Fibroblast of the aortic adventitia (primary cell): Measurements from ENCODE around the gene LRPAP1. TPM values are rescaled to one million over a fixed set of nuclear protein-coding genes. Genes with fewer than 3 reads are reported as not detected.
"Not testable (repeated sequence)": the region's sequence is repeated elsewhere in the genome, so short reads cannot be mapped to it uniquely, and the experiment has no call there.

ENCODE experiments used
- DNase-seq: peaks from one replicate; pipeline ENCODE4 v3.0.0-alpha.2; 2010; ENCODE audit warnings: low read depth
- H3K4me3 ChIP-seq: 2 replicates; pipeline ENCODE4 v1.5.1; 2011; ENCODE audit warnings: low read depth, mild to moderate bottlenecking, control low read depth, low read length, moderate library complexity
- total RNA-seq: library from RNA; depleted of rRNA; stranded (reverse); fragments of >200 nt; gene quantifications from 2 replicates; pipeline ENCODE4 v1.2.3, GENCODE V29; 2012; ENCODE audit warnings: low replicate concordance
- TF ChIP-seq, protein P1 (sequence below): IDR thresholded peaks from 2 replicates; pipeline ENCODE4 v1.5.1; 2011; ENCODE audit warnings: mild to moderate bottlenecking, low read length, control low read depth, inconsistent platforms; ENCODE audit not compliant: insufficient read depth

LRPAP1 gene
- total RNA-seq, 1 donor: 61.0 TPM

DNA sequence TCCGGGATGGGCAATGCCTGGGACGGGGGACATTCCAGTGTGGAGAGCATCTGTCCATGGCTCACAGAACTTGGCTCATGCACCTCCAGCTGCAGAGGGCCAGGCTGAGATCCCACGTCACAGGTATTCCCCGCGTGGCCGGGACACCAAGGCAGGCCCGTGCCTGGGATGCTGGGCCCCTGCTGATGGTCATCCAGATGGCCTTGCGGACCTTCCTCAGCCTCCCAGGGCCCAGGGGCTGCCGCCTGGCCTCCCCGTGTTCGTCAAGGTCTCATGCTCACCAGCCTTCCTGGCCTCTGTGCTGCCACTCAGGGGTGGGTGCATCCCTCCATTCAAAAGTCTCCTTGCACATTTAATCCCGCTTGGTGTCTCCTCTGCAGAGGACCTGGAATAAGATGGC, 40.9 kb upstream of the LRPAP1 start:
- TF ChIP-seq, protein P1, sequence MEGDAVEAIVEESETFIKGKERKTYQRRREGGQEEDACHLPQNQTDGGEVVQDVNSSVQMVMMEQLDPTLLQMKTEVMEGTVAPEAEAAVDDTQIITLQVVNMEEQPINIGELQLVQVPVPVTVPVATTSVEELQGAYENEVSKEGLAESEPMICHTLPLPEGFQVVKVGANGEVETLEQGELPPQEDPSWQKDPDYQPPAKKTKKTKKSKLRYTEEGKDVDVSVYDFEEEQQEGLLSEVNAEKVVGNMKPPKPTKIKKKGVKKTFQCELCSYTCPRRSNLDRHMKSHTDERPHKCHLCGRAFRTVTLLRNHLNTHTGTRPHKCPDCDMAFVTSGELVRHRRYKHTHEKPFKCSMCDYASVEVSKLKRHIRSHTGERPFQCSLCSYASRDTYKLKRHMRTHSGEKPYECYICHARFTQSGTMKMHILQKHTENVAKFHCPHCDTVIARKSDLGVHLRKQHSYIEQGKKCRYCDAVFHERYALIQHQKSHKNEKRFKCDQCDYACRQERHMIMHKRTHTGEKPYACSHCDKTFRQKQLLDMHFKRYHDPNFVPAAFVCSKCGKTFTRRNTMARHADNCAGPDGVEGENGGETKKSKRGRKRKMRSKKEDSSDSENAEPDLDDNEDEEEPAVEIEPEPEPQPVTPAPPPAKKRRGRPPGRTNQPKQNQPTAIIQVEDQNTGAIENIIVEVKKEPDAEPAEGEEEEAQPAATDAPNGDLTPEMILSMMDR: no peak
- no peak overlapping the region for H3K4me3 ChIP-seq
- DNase-seq: no peak

DNA sequence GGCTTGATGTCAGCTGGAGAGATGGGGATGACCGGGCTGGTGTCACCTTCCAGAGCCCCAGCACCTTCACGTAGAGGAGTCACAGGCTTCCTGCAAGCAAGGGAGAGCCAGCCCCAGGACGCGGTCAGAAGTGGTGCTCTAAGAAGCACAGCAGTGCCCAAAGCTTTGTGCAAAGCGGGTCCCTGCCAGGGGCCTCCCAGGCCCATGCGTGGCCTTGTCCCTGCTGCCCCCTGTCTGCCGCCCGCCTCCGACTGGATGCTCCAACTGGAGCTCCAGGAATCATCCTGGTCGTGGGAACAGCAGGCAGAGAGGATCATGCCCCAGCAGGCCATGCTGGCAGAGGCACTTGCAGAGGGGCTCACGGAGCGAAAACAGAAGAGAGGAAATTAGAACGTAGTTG, 40.1 kb upstream of the LRPAP1 start:
- DNase-seq: no peak
- TF ChIP-seq, protein P1: no peak

DNA sequence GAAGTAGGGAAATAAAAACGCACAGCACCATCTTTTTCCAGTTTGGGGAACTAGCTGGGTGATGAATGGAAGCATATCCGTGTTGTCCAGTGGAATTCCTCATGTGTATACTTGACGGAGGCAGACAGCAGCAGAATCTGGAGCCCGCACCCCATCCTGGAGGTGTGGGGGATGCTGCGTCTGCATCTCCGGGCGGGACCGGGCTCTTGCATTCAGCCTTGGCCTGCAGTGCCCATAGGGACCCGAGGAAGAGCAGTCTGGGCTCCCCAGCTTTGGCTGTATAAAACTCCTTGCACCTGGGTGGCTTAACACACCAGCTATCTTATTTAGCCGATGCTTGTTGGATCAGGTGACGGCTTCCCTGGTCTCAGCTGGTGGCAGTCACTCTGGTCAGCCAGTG, 39.7 kb upstream of the LRPAP1 start:
- no peak for DNase-seq
- no peak overlapping the region for H3K4me3 ChIP-seq
- TF ChIP-seq, protein P1: no peak

More for the DNA sequence above, 40.1 kb upstream of the LRPAP1 start:
- H3K4me3 ChIP-seq: no peak overlapping the region

DNA sequence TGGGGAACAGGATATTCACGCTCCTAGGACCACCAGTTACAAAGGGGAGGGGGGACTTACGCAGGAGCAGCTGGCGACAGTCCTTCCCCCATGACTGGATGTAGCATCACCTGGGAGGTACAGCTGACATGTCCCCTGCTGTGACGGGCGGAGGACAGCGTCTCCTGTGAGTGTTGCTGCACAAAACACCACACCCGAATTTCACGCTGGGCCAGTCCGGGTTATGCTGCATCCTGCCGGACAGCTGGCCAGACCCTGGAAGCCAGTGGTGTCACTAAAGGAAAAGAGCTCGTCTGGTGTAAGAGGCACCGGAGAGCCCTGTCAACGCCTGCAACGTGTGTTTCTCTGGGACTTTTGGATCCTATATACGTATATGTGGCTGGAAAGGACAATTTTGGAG, 38.7 kb upstream of the LRPAP1 start:
- DNase-seq, H3K4me3 ChIP-seq: not testable (repeated sequence)

DNA sequence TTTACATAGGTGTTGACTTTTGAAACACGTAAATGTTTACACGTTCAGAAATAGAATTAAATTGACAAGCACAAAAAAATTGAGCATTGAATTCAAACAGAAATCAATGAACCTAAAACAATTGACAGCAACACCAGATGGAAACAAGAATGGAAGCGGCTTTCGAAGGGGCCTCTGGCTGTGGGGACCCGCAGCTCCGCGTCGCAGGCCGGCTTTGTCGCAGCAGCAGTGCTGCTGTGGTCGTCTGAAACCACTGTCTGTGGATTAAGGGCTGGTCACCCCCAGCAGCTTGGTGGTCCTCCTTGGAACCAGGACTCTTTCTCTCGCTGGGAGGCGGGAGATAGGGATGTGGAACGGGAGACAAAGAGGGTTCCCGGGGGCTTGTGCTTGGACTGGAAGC, 37.4 kb upstream of the LRPAP1 start:
- not testable (repeated sequence) for H3K4me3 ChIP-seq, DNase-seq

DNA sequence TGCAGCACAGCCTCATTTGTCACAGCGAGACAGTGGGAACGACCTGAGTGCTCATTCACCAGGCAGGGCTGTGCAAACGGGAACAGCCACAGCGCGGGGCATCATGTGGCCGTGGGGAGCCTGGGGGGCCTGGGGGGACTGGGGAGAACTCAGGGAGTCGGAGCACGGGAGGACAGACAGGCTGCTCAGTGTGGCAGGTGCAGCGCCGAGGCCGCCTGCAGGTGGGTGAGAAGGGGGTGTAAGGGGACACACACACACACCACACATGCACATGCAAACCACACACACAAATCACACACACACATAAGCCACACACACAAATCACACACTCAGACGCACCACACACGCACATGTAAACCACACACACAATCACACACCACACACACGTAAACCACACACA, 34.5 kb upstream of the LRPAP1 start:
- H3K4me3 ChIP-seq, DNase-seq: not testable (repeated sequence)

DNA sequence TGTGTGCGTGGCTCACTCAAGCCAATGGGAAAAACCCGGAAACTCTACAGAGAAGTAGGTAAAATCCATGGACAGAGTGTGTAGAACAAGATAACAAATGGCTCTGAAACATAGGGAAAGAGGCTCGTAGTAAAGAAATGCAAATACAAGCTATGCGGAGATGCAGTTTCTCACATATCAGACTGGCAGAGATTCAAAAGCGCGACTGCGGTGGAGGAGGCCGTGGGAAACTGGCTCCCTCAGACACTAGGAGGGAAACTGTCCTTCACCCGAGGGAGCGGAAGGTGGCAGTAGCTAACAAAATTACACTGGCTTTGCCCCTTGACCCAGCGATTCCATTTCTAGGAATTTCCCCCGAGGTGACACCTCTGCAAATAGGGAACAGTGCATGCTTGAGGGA, 34.1 kb upstream of the LRPAP1 start:
- not testable (repeated sequence) for H3K4me3 ChIP-seq
- peak; percentile 2 for DNase-seq

DNA sequence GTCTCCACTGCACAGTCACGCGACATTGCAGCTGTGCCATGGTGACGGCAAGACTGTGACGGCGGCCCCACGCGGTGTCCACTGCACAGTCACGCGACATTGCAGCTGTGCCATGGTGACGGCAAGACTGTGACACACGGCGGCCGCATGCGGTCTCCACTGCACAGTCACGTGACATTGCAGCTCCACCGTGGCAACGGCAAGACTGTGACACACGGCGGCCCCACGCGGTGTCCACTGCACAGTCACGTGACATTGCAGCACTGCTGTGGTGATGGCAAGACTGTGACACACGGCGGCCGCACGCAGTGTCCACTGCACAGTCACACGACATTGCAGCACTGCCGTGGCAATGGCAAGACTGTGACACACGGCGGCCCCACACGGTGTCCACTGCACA, 32.7 kb upstream of the LRPAP1 start:
- H3K4me3 ChIP-seq, DNase-seq: not testable (repeated sequence)

DNA sequence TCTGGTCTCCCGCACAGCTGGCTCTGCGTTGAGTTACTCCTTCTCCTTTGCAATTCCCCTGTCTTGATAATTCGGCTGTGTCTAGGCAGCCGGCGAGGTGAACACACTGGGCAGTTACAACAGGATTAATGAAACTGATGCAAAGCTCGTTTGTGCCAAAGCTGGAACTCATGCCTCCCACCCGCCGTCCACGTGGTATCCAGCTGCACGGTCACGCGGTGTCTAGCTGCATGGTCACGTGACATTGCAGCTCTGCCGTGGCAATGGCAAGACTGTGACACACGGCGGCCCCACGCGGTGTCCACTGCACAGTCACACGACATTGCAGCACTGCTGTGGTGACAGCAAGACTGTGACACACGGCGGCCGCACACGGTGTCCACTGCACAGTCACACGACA, 31.2 kb upstream of the LRPAP1 start:
- no peak overlapping the region for H3K4me3 ChIP-seq
- TF ChIP-seq, protein P1: no peak
- no peak for DNase-seq

DNA sequence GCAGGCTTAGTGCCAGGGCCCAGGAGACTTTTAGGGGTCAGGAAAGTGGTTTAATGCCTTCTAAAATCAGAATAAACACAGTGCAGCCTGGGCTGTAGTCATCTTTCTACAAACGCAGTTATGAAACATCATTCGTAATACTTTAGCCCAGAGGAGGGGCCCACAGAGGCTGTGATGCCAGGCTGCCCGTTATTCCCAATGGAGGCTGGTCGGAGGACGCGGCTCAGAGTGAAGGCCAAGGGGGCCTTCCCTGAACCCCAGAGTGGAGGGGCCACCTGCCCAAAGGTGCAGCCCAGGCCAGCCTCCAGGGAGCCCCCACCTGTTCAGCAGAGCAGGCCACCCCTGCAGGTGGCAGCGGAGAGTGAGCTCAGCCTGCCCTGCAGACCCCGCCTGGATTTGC, 29.9 kb upstream of the LRPAP1 start:
- not testable (repeated sequence) for DNase-seq, H3K4me3 ChIP-seq

DNA sequence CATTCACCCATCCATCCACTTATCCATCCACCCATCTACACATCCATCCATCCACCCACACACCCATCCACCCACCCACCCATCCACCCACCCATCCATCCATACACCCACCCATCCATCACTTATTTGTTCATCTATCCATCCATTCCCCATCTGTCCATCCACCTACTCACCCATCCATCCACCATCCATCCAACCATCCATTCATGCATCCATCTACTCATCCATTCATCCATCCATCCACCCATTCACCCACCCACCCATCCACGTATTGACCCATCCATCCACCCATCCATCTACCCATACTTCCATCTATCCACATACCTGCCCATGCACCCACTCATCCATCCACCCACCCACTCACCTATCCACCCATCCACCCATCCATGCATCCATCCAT, 28.2 kb upstream of the LRPAP1 start:
- not testable (repeated sequence) for DNase-seq, H3K4me3 ChIP-seq

DNA sequence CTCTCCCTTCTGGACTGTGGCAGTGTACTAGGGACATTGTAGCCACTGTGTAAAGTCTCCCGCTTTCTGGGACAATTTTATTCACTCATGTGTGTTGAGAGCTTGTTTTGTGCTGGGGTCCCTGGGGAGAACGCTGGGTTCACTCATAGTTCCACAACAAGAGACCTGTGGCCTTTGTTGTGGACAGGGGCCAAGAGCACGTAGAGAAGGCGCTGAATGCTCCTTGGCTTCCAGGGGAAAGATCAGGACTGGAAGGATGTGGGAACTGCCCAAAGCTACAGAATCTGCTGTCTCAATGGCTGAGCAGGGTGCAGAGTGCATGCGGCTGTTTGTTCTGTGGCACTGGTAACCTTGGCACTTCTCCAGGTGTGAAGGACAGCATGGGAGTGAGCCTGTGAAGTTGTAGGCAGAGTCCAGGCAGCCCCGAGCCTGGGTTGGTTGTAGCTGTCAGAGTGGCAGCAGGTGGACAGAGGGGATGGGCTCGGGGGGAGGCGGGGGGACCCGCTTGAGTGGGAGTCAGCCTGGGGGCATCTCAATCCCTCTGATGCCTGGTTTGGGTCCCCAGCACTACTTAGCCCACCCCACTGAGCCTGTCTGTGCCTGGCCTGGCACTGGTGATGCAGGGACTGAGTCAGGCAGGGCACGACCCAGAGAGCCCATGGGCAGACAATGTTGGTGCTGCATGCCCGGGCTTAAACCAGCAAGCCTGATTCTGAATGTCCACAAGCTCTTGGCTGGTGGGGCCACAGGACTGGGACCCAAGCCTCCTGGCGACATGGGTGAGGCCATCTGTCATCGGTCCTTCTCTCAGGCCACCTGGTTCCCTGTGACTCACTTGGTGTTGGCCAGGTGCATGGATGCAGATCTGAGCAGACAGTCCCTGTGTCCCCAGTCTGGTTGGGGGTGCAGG, 27.4 kb upstream of the LRPAP1 start:
- not testable (repeated sequence) for H3K4me3 ChIP-seq, DNase-seq

DNA sequence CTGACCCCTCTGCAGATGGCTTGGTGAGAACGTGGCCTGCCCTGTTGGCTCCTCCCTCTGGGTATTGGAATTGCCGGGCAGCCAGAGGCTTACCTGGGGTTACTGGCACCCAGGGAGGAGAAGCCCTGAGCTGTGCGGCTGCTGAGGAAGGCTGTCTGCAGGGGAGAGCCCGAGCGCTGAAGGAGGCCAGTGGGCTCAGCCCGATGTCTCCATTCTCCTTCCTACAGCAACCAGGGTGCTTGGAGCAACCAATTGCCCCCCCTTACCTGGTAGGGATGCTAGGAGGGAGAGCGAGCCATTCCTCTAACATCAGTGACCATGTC, 26.3 kb upstream of the LRPAP1 start:
- H3K4me3 ChIP-seq, DNase-seq: not testable (repeated sequence)

DNA sequence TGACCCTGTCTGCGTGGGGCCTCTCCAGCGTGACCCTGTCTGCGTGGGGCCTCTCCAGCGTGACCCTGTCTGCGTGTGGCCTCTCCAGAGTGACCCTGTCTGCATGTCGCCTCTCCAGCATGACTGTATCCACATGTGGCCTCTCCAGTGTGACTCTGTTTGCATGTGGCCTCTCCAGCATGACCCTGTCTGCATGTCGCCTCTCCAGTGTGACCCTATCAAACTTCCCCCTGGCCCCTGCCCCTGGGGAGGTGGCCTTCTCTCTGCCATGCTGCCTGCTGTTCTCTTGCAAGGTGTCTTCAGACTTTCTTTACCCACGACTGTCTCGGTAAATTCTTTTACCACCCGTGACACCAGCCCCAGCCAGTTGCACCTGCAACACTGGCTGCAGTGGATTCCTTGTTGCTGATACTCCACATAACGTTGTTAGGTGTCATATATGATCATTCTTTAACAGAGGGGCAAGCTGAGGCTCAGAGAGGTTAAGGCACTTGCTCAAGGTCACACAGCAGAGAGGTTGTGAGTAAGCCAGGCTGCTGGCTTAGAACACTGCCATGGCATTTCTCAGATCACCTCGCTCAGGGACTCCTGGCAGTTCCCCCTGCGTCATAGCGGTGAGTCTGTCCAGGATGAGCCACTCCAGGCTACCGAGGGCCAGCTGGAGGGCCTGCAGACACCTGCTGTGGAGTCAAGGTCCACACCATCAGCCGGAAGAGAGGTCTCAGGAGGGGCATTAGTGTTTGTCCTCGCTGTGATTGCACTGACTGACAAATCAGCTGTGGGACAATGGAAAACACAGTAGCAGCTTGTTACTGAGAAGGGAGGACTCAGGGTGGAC, 25.7 kb upstream of the LRPAP1 start:
- not testable (repeated sequence) for H3K4me3 ChIP-seq, DNase-seq
